Measurements from ENCODE around the gene SLC29A4.
"Not testable (repeated sequence)": the region's sequence is repeated elsewhere in the genome, so short reads cannot be mapped to it uniquely, and the experiment has no call there.

DNA sequence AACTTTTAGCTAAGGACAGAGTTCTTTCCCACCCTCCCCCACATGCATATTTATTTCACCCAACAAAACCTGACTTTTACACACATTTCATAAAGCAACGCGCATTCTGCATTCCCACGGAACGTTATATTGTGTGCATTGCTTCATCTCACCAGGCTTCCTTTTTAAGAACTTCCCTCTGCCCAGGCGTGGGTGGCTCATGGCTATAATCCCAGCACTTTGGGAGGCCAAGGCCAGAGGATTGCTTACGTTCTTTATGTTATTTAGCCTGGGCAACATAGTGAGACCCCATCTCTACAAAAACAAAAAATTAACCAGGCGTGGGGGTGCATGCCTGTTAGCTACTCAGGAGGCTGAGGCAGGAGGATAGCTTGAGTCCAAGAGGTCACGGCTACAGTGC, 14.9 kb upstream of the SLC29A4 start:
- TF ChIP-seq, protein P1, sequence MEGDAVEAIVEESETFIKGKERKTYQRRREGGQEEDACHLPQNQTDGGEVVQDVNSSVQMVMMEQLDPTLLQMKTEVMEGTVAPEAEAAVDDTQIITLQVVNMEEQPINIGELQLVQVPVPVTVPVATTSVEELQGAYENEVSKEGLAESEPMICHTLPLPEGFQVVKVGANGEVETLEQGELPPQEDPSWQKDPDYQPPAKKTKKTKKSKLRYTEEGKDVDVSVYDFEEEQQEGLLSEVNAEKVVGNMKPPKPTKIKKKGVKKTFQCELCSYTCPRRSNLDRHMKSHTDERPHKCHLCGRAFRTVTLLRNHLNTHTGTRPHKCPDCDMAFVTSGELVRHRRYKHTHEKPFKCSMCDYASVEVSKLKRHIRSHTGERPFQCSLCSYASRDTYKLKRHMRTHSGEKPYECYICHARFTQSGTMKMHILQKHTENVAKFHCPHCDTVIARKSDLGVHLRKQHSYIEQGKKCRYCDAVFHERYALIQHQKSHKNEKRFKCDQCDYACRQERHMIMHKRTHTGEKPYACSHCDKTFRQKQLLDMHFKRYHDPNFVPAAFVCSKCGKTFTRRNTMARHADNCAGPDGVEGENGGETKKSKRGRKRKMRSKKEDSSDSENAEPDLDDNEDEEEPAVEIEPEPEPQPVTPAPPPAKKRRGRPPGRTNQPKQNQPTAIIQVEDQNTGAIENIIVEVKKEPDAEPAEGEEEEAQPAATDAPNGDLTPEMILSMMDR (IDR thresholded peaks at IDR 0.05) = not testable (repeated sequence)
- not testable (repeated sequence) for TF ChIP-seq POLR2AphosphoS5 (IDR thresholded peaks at IDR 0.05; ENCODE audit: insufficient read depth in 1 of 2, low read depth in 1 of 2)
